Measurements from ENCODE around the gene PCSK7. TPM values are rescaled to one million over a fixed set of nuclear protein-coding genes. Genes with fewer than 3 reads are reported as not detected.
A peak's percentile ranks its signal among the peaks of the same experiment; 100 is the strongest.

The PCSK7 gene
- total and polyA plus RNA-seq, 10 of the 15 experiments (the other 5 are each of a cell fraction or from before 2014, with no cell fraction given) = 5.5 to 81.5 (median 51.6) TPM

DNA sequence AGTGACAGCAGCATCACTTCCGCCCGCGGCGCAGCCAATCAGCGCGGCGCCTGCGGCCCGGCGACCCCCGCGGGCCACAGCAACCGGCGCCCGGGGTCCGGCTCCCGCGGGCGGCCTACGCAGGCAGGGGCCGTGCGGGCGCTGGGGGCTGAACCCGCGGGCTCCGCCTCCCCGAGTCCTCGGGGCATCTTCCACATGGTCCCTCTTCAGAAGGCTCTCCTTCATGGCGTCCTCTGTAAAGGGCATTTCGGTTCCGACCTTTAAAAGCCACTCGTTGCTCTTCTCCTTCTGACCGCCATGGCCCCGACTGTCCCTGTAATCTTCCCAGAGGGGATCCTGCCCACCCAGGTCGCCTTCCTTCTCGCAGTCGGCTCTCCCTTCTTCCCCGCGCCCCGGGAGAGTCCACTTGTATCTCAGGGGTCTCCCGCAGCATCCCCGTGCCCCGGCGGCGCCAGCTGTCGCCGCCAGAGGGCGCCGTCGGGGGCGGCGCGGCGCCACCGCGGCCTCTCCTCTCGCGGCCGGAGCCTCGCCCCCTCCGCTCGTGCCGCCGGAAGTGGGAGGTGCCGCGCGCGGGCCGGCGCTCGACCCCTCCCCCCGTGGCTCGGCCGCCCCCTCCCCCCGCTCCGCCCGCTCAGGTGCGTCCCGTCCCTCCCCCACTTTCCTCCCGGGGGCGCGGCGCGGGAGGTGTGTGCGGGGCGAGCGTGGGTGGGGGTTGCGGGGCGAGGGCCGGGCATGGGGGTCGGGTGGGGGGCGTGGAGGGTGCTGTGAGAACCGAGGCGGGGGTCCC is 412 bp upstream of the PCSK7 start, which contains the start of gene RNF214 (continued):
- TF ChIP-seq, protein P1, sequence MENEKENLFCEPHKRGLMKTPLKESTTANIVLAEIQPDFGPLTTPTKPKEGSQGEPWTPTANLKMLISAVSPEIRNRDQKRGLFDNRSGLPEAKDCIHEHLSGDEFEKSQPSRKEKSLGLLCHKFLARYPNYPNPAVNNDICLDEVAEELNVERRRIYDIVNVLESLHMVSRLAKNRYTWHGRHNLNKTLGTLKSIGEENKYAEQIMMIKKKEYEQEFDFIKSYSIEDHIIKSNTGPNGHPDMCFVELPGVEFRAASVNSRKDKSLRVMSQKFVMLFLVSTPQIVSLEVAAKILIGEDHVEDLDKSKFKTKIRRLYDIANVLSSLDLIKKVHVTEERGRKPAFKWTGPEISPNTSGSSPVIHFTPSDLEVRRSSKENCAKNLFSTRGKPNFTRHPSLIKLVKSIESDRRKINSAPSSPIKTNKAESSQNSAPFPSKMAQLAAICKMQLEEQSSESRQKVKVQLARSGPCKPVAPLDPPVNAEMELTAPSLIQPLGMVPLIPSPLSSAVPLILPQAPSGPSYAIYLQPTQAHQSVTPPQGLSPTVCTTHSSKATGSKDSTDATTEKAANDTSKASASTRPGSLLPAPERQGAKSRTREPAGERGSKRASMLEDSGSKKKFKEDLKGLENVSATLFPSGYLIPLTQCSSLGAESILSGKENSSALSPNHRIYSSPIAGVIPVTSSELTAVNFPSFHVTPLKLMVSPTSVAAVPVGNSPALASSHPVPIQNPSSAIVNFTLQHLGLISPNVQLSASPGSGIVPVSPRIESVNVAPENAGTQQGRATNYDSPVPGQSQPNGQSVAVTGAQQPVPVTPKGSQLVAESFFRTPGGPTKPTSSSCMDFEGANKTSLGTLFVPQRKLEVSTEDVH (IDR thresholded peaks at IDR 0.05; ENCODE audit: low read depth, partially characterized antibody) = no peak
- peak; percentile 73; the same call in 1 of the 2 replicates for TF ChIP-seq JUND (IDR thresholded peaks at IDR 0.05; ENCODE audit: low read depth, low read length)
- TF ChIP-seq MXI1 (IDR thresholded peaks at IDR 0.05; ENCODE audit: low read depth, low read length) = peak; percentile 63

DNA sequence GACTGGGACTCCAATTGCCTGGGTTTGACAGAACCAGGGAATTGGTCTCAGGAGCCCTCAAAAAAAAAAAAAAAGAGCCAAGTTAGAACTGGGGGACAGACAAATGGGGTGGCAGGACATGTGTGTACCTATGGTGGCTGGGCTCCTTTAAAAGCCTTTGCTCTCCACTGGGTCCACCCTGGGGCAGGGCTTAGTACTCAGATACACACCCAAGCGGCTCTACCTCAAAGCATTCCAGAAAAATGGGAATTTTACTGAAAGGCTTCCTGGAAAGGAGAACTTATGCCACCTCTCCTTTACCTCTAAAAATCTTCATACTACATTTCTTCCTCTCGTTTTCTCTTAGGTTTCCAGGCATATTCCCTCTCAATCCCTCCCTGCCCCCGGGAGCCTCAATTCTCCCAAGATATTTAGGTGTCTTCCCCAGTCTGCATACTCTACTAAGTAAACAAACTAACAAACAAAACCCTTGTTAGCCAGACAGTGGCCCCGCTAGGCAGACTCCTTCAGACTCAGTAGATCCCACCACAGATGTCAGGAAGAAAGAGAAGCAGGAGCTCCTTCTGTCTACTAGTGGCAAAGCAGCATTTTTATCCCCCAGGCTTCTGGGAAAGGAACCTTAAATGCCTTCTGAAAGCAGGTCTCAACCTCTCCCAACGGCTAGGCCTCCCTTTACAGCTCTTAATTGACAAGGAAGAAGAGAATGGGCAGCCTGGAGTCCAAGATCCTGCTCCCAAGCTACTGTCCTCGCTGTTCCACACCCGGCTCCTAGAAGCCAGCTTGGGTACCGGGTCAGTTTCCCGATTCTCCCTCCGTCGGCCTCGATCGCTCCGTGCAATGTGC is 653 bp downstream of the PCSK7 start:
- ChIA-PET SMC1A (ENCODE audit: uncharacterized antibody, unreplicated experiment) (interaction anchor here (0.6 to 12.2 kb wide), 15 partner anchors 11 to 586 kb away, joined by 3 to 187 read pairs (median 4); partner anchors contain the start of genes CEP164, PAFAH1B2 and SIDT2), RAD21 (ENCODE audit: unreplicated experiment) (interaction anchor here (0.7 to 9.9 kb wide), 11 partner anchors 15 to 586 kb away, joined by 3 to 159 read pairs (median 3); partner anchors contain the start of genes BACE1, CEP164, SIDT2 and SIK3), CTCF (interaction anchor here (0.7 to 17.3 kb wide), 15 partner anchors 10 to 586 kb away, joined by 3 to 422 read pairs (median 4); partner anchors contain the start of genes CEP164, PAFAH1B2 and SIDT2), POLR2A (interaction anchor here (0.5 to 3.6 kb wide), 6 partner anchors 52 to 717 kb away, joined by 3 to 51 read pairs (median 4); partner anchors contain the start of gene SIDT2)
- Histone ChIP-seq H3K27me3 (replicated peaks in 1 of 2; ENCODE audit: control insufficient read depth in 2 of 2, insufficient read depth in 2 of 2, low read length in 1 of 2) (no peaks in the 10 kb centered on the region), H4K20me1 (ENCODE audit: control insufficient read depth, insufficient read depth) (no peaks in the 10 kb centered on the region), H3K9ac (ENCODE audit: control insufficient read depth, insufficient read depth, low read length) (peak overlapping the region; percentile 93), H3K4me3 (peak overlapping the region; percentile 87), H3K4me1 (ENCODE audit: control insufficient read depth, insufficient read depth, low read length) (peaks cover 9% of the 10 kb centered on the region), H3K36me3 (ENCODE audit: control insufficient read depth in 2 of 2, insufficient read depth in 2 of 2, low read length in 1 of 2) (peaks cover 9 to 16% of the 10 kb centered on the region in 2 experiments; a peak in 3 of 4 replicates), H3K79me2 (ENCODE audit: control insufficient read depth, insufficient read depth, low read length) (peaks cover 46% of the 10 kb centered on the region), H3K27ac (ENCODE audit: control insufficient read depth, insufficient read depth) (peak overlapping the region; percentile 87), H3K9me3 (replicated peaks; ENCODE audit: control insufficient read depth, insufficient read depth, low read length) (no peaks in the 10 kb centered on the region), H3K4me2 (ENCODE audit: control insufficient read depth, insufficient read depth) (peak overlapping the region; percentile 91), H2AFZ (ENCODE audit: control insufficient read depth, low read depth, low read length) (peak overlapping the region; percentile 88; the same call in 1 of the 2 replicates)
- 2% methylated on average over 14 of the region's 14 CpGs for WGBS (ENCODE audit: insufficient coverage, insufficient replicate concordance, low lambda C conversion rate, missing lambda C conversion rate)
- FAIRE-seq (no peak), DNase-seq (ENCODE audit: low read depth, low spot score) (no peak), ATAC-seq (peak; percentile 27)
- intact Hi-C loops (cut with micrococcal nuclease; ENCODE audit: unreplicated experiment) (loop anchor here (5.0 kb wide), 1 partner anchor 586 kb away; no protein-coding TSS in a partner anchor), in situ Hi-C loops (cut with MboI) (no loop called here)
- no TSS peak for BruUV-seq (replicated peaks)
- 0 out of 2 replicates have a peak, but pooled peaks have one; percentile 54 for TF ChIP-seq CHD1 (IDR thresholded peaks at IDR 0.05; ENCODE audit: low read depth, low read length)
- TF ChIP-seq, protein P2, sequence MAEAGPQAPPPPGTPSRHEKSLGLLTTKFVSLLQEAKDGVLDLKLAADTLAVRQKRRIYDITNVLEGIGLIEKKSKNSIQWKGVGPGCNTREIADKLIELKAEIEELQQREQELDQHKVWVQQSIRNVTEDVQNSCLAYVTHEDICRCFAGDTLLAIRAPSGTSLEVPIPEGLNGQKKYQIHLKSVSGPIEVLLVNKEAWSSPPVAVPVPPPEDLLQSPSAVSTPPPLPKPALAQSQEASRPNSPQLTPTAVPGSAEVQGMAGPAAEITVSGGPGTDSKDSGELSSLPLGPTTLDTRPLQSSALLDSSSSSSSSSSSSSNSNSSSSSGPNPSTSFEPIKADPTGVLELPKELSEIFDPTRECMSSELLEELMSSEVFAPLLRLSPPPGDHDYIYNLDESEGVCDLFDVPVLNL (IDR thresholded peaks at IDR 0.05; ENCODE audit: low read depth, low read length) = no peak

Data from GM12878 (cell line).